ENCODE results near the gene RCN2. TPM values are rescaled to one million over a fixed set of nuclear protein-coding genes. Genes with fewer than 3 reads are reported as not detected.

The RCN2 gene
- total and polyA plus RNA-seq, 2 donors (not counting 1 experiment from before 2014, with no cell fraction given) = 46.6 to 106 TPM

GRCh38 chr15:76967067-76967466, 35.5 kb downstream of the RCN2 start:
- H3K4me3 ChIP-seq (replicated peaks in 1 of 4; ENCODE audit: control extremely low read depth in 1 of 4, insufficient read depth in 1 of 4, low read depth in 3 of 4, low read length in 4 of 4) = no peak overlapping the region
- H2AFZ ChIP-seq (ENCODE audit: low read length) = no peak overlapping the region
- no peaks in the 10 kb centered on the region for H3K79me2 ChIP-seq (ENCODE audit: control insufficient read depth, insufficient read depth, low read length)
- H3K36me3 ChIP-seq (ENCODE audit: control insufficient read depth, insufficient read depth, low read length) = no peaks in the 10 kb centered on the region
- H3K9ac ChIP-seq (ENCODE audit: insufficient read depth, low read length) = no peak overlapping the region
- no peaks in the 10 kb centered on the region for H4K20me1 ChIP-seq (ENCODE audit: control insufficient read depth, extremely low read depth, insufficient read depth, low read length)
- TF ChIP-seq CTCF (conservative IDR thresholded peaks at IDR 0.05 in 1 of 2, IDR thresholded peaks at IDR 0.05 in 1 of 2; ENCODE audit: low read depth in 1 of 2, low read length in 2 of 2) (no peak), EZH2 (IDR thresholded peaks at IDR 0.05; ENCODE audit: low read length, missing control alignments) (no peak)
- DNase-seq (ENCODE audit: low read depth in 2 of 2) = no peak
- peaks cover 16% of the 10 kb centered on the region for H3K27me3 ChIP-seq (ENCODE audit: control insufficient read depth, insufficient read depth, low read length)
- H3K4me1 ChIP-seq (ENCODE audit: control insufficient read depth, extremely low read depth, insufficient read depth, low read length) = no peaks in the 10 kb centered on the region
- no peak overlapping the region for H3K4me2 ChIP-seq (ENCODE audit: extremely low read depth, insufficient read depth, low read length)
- H3K9me3 ChIP-seq (ENCODE audit: control insufficient read depth, insufficient read depth, low read depth, low read length) = no peaks in the 10 kb centered on the region
- no peak overlapping the region for H3K27ac ChIP-seq (ENCODE audit: insufficient read depth, low read length)

GRCh38 chr15:76968306-76968705, 36.8 kb downstream of the RCN2 start:
- Histone ChIP-seq H3K27ac (ENCODE audit: insufficient read depth, low read length) (no peak overlapping the region), H3K9me3 (ENCODE audit: control insufficient read depth, insufficient read depth, low read depth, low read length) (no peaks in the 10 kb centered on the region), H3K4me3 (replicated peaks in 1 of 4; ENCODE audit: control extremely low read depth in 1 of 4, insufficient read depth in 1 of 4, low read depth in 3 of 4, low read length in 4 of 4) (no peak overlapping the region), H3K79me2 (ENCODE audit: control insufficient read depth, insufficient read depth, low read length) (no peaks in the 10 kb centered on the region), H2AFZ (ENCODE audit: low read length) (no peak overlapping the region), H4K20me1 (ENCODE audit: control insufficient read depth, extremely low read depth, insufficient read depth, low read length) (no peaks in the 10 kb centered on the region), H3K4me2 (ENCODE audit: extremely low read depth, insufficient read depth, low read length) (no peak overlapping the region), H3K9ac (ENCODE audit: insufficient read depth, low read length) (no peak overlapping the region), H3K36me3 (ENCODE audit: control insufficient read depth, insufficient read depth, low read length) (no peaks in the 10 kb centered on the region), H3K27me3 (ENCODE audit: control insufficient read depth, insufficient read depth, low read length) (peaks cover 16% of the 10 kb centered on the region), H3K4me1 (ENCODE audit: control insufficient read depth, extremely low read depth, insufficient read depth, low read length) (peaks cover 3% of the 10 kb centered on the region)
- no peak for TF ChIP-seq CTCF (conservative IDR thresholded peaks at IDR 0.05 in 1 of 2, IDR thresholded peaks at IDR 0.05 in 1 of 2; ENCODE audit: low read depth in 1 of 2, low read length in 2 of 2)
- no peak for TF ChIP-seq EZH2 (IDR thresholded peaks at IDR 0.05; ENCODE audit: low read length, missing control alignments)
- peak in 1 of 2 donors; percentile 29 for DNase-seq (ENCODE audit: low read depth in 2 of 2)

- H3K4me1 ChIP-seq (ENCODE audit: control insufficient read depth, extremely low read depth, insufficient read depth, low read length) = peaks cover 3% of the 10 kb centered on the region
- peak overlapping the region; percentile 5 for H2AFZ ChIP-seq (ENCODE audit: low read length)
- peak; percentile 40 to 45 for DNase-seq (ENCODE audit: low read depth in 2 of 2)
- H3K4me3 ChIP-seq (replicated peaks in 1 of 4; ENCODE audit: control extremely low read depth in 1 of 4, insufficient read depth in 1 of 4, low read depth in 3 of 4, low read length in 4 of 4) = peak overlapping the region in 1 of 4 experiments; percentile 38
- no peaks in the 10 kb centered on the region for H3K9me3 ChIP-seq (ENCODE audit: control insufficient read depth, insufficient read depth, low read depth, low read length)
- H3K27ac ChIP-seq (ENCODE audit: insufficient read depth, low read length) = no peak overlapping the region
- no peak overlapping the region for H3K9ac ChIP-seq (ENCODE audit: insufficient read depth, low read length)
- H3K36me3 ChIP-seq (ENCODE audit: control insufficient read depth, insufficient read depth, low read length) = no peaks in the 10 kb centered on the region
- H3K4me2 ChIP-seq (ENCODE audit: extremely low read depth, insufficient read depth, low read length) = peak overlapping the region; percentile 34
- H3K27me3 ChIP-seq (ENCODE audit: control insufficient read depth, insufficient read depth, low read length) = peaks cover 2% of the 10 kb centered on the region
- H4K20me1 ChIP-seq (ENCODE audit: control insufficient read depth, extremely low read depth, insufficient read depth, low read length) = no peaks in the 10 kb centered on the region
- H3K79me2 ChIP-seq (ENCODE audit: control insufficient read depth, insufficient read depth, low read length) = no peaks in the 10 kb centered on the region
- TF ChIP-seq EZH2 (IDR thresholded peaks at IDR 0.05; ENCODE audit: low read length, missing control alignments) = no peak
- no peak for TF ChIP-seq CTCF (conservative IDR thresholded peaks at IDR 0.05 in 1 of 2, IDR thresholded peaks at IDR 0.05 in 1 of 2; ENCODE audit: low read depth in 1 of 2, low read length in 2 of 2)
Measured at GRCh38 chr15:76972389-76973361, 41.1 kb downstream of the RCN2 start.

Data from fibroblast of lung (primary cell).